Midbrain (tissue), 1 donor: ENCODE measurements around the gene OCEL1.
A peak's percentile ranks its signal among the peaks of the same experiment; 100 is the strongest.

Source experiments
- DNase-seq: peaks from one replicate; lab custom pipeline; 2025; lab: John Stamatoyannopoulos, UW

OCEL1 gene

DNA sequence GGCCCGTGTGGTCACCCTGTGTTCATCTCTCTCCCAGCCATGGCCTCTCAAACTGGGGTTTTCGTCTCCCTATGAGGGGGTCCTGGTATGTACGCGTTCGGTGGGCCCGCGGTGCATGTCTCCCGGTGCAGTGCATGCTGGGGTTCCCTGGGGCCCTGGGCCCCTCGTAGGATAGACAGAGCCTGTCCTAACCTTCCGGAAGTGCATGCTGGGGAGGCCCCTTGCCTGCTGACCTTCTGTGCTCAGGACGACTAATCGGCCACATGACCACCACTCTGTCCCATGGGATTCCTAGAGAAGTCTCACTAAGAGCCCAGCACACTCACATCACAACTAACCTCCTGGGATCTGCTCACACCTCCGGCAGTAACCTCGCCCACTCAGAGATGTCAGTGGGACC, 15.7 kb upstream of the OCEL1 start:
- DNase-seq, result no peak

DNA sequence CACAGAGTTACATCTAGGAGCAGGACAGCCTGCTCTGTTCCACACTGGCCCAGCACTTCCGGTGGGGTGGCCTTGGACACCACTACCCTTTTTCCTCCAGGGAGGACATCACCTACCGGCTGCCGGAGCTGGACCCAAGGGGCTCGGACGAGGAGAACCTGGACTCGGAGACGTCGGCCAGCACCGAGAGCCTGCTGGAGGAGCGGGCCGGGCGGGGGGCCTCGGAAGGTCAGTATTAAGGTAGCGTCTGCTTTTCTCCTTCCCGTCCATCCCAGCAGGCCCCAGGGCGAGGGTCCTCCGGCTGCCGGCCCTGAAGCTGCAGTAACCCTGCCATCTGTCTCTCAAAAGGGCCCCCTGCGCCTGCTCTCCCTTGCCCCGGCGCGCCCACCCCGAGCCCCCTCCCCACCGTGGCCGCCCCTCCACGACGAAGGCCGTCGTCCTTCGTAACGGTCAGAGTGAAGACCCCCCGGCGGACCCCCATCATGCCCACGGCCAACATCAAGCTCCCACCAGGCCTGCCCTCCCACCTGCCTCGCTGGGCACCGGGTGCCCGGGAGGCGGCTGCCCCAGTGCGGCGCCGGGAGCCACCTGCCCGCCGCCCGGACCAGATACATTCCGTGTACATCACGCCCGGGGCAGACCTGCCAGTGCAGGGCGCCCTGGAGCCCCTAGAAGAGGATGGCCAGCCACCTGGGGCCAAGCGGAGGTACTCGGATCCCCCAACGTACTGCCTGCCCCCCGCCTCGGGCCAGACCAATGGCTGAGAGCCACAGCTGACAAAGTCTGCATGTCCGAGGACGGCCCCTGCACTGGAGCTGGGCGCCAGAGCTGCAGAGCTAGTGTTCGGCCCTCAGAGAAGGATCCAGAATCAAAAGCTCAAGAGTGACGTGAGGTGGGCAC, 14.2 kb upstream of the OCEL1 start:
- no peak for DNase-seq

DNA sequence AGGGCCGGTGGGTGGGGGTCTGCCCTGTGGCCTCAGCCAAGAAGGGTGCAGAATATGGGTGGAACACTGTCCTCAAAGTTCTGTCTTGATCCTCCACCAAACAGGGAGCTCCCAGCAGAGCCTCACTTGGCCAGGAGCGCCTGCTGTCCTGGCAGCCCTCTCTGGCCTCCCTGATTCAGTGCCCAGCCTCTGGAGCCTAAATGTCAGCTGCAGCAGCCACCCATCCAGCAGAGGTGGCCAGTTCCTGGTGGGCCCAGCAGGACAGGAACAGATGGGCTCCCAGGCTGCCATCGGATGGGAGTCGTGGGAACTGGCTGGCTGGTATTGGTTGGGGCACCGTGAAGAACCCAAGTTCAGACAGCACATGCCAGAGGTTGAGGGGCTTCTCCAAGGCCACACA, 12.7 kb upstream of the OCEL1 start:
- no peak for DNase-seq

DNA sequence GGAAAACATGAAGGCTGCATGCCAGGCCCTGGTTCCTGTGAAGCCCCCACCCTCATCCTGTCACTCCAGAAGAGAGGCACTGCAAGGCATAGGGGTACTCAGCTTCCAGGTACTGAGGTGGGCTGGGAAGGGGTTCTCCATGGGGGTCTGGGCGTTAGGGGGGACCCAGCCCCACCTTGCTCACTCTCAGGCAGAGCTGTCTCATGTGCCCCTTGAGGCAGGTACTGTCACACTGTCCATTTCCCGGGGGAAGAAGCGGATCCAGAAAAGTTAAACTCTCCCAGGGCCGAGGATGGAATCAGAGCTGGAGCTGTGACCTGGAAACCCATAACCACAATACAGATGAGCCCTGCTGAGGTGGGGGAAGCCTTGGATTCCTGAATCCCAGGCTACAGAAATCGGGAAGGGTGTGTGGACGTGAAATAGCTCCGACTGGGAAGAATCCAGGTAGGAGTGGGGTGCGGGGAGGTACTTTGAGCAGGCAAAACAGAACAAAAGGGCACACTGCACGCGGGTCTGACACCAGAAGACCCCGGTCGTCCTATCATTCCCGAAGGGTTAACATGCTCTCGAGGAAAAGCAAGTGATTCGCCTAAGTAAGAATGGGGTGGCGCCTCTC, 11.4 kb upstream of the OCEL1 start:
- DNase-seq, result no peak

DNA sequence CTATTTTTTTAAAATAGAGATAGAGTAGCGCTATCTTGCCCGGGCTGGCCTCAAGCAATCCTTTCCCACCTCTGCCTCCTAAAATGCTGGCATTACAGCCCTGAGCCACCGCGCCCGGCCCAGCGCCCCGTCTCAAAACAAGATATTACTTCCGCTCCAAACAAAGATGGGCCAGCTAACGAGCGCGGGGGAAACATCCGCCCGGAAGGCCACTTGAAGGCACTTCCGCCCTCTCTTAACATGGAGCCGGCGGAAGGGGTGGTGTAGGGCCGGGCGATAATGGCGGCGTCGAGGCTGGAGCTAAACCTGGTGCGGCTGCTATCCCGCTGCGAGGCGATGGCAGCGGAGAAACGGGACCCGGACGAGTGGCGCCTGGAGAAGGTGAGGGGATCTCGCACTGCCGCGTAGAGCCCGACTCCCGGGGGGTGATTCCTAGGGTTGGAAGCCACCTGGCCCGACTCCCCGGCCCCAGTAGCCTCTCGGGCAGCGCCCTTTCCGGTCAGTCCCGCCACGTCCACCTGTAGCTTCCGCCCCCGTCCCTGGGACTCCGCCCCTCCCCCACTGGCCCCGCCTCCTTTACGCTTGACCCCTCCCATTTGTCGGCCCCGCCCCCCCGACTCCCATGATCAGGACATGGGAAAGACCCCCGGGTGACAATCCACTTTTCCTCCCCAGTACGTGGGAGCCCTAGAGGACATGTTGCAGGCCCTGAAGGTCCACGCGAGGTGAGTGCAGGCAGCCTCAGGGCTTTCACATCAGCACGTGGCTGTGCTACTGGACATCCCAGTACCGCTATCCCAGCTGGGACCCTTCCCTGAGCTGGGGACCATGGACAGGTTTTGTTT, 10.7 kb upstream of the OCEL1 start, which contains the start of gene USE1:
Gene USE1 (plus strand): TSS at position 231 of the 845 bp plus-strand sequence. CDS start 49 bp downstream, at position 280.
- DNase-seq, result peak; percentile 94

GRCh38 chr19:17216058-17216670, 9.9 kb upstream of the OCEL1 start:
- no peak for DNase-seq

DNA sequence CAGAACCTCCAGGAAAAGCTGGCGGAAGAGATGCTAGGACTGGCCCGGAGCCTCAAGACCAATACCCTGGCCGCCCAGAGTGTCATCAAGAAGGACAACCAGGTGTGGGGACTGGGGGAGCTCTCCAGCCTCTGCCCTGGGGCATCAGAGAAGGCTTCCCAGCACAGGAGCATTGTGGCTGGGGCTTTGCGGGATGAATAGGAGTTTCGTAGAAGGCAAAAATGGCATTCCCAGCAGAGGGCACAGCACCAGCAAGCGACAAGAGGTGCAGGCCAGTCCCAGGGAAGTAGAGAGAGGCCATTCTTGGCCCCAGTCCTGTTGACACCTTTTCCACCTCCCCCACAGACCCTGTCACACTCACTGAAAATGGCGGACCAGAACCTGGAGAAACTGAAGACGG, 6.7 kb upstream of the OCEL1 start:
- DNase-seq, result no peak

DNA sequence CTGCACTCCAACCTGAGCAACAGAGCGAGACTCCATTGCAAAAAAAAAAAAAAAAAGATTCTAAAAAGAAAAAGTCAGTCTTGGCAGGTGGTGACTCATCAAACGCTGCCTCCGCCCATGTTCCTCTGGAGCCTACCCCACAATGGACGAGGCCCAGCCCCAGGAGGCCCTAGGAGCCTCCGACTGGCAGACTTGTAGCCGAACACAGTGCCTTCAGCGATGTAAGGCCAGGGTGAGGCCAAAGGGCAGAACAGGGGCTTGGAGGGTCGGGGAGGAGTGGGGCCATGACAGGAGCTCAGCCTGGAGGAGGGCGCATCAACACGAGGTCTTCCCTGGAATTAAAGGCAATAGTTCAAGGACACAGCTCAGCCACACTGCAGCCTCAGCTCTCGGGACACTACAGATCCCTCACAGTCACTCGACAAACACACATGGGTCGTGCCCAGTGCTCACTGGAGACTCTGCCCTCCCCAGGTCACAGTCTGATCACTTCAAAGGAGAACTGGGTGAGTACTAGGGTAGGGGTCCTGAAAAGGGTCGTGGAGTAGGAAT, 5.7 kb upstream of the OCEL1 start:
- no peak for DNase-seq

- DNase-seq, result no peak
Observed at GRCh38 chr19:17225053-17225452, 973 bp upstream of the OCEL1 start.

DNA sequence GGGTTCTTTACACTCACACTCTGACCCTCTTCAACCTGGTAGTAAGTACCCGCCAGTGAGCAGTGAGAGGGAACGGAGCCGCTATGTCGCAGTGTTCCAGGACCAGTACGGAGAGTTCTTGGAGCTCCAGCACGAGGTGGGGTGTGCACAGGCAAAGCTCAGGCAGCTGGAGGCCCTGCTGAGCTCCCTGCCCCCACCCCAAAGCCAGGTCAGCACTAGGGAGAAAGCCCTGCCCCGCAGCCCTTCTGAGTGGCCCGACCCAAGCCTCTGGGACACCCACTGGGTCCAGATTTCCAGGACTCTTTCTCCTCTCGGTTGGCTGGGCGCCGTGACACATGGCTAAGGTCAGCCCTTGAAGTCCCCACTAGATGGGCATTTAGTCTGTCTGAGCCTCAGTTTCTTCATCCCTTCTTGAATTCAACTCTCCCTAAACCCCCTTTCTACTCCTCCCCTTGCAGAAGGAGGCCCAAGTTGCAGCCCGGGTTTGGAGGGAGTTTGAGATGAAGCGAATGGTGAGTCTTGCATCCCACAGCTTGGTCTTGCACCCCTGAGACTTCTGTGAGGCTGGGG, 1.9 kb downstream of the OCEL1 start:
- DNase-seq, result no peak

DNA sequence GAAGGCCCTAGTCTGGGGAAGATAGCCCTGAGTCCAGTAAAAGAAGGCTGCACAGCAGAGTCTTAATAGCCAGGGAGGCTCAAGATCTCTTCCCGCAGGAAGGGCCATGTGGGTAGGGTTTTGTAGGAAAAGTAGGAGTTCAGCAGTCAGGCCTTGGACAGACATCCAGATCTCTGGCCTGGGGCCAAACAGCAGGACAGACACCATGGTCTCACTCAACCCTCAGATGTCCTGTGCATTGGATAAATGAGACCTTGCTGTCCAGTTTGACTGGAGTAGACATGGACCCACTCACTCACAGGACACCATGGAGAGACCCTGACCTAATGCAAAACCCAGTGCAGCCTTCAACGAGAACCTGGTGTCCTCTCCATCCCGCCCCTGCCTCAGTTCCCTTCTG, 3.9 kb downstream of the OCEL1 start:
- DNase-seq, result no peak

GRCh38 chr19:17232258-17232657, 6.2 kb downstream of the OCEL1 start:
- no peak for DNase-seq

DNA sequence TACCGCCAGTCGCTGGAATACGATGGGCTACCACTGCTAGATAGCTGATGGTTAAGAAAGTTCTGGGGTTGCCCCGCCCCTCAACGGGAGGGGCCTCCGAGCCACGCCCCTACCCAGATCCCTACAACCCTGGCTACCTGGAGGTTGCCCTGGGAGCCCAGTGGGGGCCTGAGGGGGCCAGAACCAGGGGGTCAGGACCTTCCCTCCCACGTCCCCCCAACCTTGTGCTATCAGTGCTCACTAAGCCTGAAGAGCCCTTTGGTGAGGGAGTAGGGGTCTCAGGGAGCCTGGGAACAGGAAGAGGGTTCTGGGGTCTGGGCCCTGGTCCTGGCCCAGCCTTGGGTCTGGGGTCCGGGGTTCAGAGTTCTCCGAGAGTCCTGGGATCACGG, 8.9 kb downstream of the OCEL1 start:
- peak; percentile 5 for DNase-seq

DNA sequence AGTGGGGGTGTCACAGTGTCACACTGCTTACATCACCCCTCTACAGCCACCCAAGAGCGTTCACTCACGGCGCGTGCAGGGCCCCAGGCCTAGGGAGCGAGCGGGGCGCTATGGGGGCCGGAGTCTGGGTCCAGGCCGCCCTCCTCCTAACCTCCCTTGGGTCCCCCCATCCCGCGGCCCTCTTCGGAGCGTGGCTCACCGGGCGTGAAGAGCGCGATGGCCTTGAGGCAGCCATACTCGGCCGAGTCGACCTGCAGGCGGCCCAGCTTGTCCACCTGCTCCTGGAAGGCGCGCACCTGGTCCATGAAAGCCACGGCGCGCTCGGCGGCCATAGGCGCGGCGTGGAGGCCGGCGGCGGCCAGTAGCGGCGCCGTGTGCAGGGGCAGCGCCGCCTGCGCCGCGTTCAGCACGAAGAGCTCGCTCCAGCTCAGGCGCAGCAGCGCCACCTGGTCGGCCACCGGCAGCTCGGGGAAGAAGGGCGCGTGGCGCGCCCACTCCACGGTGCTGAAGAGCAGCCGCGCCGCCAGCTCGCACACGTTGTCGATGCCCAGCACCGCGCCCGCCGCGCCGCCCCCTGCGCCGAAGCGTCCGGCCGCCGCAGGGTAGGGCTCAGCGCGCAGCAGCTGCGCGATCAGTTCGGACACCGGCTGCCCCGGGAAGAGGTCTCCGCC, 9.4 kb downstream of the OCEL1 start:
- peak; percentile 54 for DNase-seq

DNA sequence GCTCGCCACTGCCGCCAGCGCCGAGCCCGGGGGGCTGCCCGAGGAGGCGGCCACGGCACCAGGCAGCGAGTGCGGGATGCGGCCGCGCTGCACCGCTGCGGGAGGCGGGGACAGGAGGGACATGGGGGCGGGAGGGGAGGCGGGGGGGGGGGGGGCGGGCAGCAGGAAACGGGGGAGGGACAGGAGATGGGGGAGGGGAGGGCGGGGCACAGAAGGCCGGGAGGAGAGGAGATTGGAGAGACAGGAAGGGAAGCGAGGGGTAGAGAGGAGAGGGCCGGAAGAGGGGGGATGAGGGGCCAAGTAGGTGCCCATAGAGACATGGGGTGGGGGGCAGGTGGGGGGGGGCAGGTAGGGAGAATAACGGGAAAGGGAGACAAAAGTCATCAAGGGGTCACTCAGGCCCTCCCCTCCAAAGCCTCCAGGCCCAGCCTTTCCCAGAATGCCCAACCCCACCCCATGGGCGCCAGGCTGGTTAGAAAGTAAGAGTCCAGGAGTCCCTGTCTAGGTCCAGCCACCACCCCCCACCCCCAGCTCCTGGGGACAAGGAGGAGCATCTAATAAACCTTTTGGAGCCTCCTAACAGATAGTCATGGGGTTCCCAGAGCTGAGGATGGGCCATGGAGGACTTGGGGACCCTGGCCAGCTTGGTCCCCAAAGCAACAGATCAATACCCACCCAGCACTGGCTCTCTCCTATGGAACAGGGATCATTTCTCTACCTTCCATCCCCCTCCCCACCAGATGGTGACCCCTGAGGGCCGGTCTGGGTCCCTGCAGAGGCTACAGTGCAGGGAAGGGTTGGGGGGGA, 10.1 kb downstream of the OCEL1 start:
- DNase-seq, result no peak

- no peak for DNase-seq
Observed at GRCh38 chr19:17236811-17237543, 11.0 kb downstream of the OCEL1 start.

DNA sequence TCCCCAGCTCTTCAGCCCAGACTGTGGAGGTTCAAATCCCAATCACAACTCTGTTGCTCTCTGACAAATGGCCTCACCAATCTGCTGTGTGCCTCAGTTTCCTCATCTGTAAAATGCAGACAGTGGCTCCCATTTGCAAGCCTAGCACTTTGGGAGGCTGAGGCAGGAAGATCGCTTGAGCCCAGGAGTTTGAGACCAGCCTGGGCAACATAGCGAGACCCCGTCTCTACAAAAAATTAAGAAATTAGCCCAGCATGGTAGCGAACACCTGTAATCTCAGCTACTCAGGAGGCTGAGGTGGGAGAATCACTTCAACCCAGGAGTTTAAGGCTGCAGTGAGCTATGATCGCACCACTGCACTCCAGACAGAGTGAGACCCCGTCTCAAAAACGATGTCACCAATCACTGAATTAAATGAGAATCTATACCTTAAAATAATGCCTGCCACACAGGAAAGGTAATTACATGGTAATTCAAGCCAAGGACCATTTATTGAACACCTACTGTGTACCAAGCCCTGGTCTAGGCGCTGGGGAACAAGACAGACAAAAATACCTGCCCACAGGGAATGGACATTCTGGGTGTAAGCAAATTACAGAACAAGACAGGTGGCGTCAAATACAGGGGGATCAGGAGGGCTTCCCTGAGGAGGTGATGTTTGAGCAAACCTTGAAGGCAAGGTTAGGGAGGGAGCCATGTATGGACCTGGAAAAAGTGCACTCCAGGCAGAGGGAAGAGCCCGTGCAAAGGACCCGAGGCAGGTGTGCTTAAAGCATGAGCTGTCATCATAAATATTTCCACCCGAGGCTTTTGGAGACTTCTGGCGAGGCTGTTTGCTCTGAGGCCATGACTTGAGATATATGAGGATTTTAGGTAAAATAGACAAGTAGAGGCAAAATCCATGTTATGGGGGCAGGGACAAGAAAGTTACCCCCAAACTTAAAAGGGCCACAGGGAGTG, 12.0 kb downstream of the OCEL1 start:
- no peak for DNase-seq
